ENCODE data around the gene ZNF394.
A peak's percentile ranks its signal among the peaks of the same experiment; 100 is the strongest.

ZNF394 gene

DNA sequence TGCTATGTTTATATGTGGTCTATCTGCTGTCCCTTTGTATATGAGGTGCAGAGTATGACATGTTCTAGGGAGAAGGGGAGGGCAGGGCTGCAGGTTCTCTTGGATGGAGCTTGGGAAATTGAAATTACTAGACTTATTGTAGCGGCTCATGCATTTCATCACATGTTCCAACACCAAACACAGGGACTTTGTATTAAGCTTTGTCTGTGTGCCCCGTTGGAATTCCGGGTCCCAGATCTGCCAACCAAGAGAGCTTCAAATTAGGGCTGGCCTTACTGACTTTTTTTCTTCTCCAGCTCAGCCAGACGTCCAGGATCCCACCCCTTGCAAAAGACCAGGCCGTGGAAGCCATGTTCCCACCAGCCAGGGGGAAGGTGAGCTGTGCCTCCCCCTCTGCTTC lies 24.0 kb downstream of the ZNF394 start:
- in situ Hi-C loops (cut with MboI; ENCODE audit: low pct_unique_long_range_greater_than_20kb, low sequenced_read_pairs, unreplicated experiment), result no loop called here
- TF ChIP-seq, protein P1, sequence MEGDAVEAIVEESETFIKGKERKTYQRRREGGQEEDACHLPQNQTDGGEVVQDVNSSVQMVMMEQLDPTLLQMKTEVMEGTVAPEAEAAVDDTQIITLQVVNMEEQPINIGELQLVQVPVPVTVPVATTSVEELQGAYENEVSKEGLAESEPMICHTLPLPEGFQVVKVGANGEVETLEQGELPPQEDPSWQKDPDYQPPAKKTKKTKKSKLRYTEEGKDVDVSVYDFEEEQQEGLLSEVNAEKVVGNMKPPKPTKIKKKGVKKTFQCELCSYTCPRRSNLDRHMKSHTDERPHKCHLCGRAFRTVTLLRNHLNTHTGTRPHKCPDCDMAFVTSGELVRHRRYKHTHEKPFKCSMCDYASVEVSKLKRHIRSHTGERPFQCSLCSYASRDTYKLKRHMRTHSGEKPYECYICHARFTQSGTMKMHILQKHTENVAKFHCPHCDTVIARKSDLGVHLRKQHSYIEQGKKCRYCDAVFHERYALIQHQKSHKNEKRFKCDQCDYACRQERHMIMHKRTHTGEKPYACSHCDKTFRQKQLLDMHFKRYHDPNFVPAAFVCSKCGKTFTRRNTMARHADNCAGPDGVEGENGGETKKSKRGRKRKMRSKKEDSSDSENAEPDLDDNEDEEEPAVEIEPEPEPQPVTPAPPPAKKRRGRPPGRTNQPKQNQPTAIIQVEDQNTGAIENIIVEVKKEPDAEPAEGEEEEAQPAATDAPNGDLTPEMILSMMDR (IDR thresholded peaks at IDR 0.05; ENCODE audit: extremely low read depth, insufficient read depth, missing control alignments), result no peak
- no peak for DNase-seq (ENCODE audit: low spot score)

DNA sequence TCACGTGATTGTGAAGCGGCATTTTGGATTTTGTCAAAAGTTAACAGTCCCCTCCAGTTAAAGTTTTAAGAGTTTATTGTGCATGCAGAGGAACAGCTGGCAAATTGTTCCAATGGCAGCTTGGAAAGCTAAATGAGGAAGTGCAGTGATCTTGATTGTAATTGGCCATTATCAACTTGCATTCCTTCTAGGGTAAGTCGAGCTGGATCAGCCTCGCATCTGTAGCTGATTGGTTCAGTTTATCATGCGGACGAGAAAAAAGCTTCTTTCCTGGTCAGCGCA lies 26.8 kb downstream of the ZNF394 start:
- TF ChIP-seq, protein P1 (IDR thresholded peaks at IDR 0.05; ENCODE audit: extremely low read depth, insufficient read depth, missing control alignments), result no peak
- in situ Hi-C loops (cut with MboI; ENCODE audit: low pct_unique_long_range_greater_than_20kb, low sequenced_read_pairs, unreplicated experiment), result no loop called here
- peak; percentile 79 for DNase-seq (ENCODE audit: low spot score)

DNA sequence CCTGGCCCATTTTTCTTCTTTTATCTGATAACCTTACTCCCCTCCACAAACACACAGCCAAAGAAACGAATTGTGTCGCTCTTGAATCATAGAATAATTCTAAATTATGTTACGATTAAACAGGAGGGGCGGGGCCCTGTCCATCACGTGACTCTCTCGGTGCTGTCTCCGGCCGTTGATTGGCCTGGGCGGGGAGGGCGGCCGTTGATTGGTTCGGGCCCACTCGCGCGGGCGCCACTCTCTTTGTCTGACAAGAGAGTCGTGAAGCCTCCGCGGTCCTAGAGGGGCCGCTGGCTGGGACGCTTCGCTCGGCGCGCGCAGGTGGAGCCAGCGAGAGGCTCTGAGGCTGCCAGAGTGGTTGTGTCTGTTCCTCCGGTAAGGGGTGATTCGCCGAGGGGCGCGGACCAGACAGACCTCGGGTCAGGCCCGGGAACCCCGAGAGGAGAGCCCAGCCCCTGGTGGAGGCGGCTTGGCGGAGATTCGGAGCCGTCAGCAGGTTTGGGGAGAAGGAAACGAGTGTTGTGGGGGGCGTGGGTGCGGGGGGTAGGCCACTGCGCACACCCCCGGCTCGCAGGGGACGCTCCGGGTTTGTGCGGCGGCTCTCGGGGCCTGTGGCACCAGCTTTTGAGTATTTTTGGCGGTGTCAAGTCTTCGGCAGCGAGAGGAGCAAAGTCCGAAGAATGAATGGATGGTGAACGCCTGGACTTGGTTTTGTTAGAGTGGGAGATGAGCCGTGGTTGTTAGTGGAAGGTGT lies 27.3 kb downstream of the ZNF394 start, which contains the start of gene ZNF789:
Gene ZNF789, plus strand, starts transcription at position 330 of the 754 bp plus-strand sequence. CDS start 3,567 bp downstream, outside the sequence.
- peak; percentile 99 for DNase-seq (ENCODE audit: low spot score)
- in situ Hi-C loops (cut with MboI; ENCODE audit: low pct_unique_long_range_greater_than_20kb, low sequenced_read_pairs, unreplicated experiment), result no loop called here
- TF ChIP-seq, protein P1 (IDR thresholded peaks at IDR 0.05; ENCODE audit: extremely low read depth, insufficient read depth, missing control alignments), result no peak

DNA sequence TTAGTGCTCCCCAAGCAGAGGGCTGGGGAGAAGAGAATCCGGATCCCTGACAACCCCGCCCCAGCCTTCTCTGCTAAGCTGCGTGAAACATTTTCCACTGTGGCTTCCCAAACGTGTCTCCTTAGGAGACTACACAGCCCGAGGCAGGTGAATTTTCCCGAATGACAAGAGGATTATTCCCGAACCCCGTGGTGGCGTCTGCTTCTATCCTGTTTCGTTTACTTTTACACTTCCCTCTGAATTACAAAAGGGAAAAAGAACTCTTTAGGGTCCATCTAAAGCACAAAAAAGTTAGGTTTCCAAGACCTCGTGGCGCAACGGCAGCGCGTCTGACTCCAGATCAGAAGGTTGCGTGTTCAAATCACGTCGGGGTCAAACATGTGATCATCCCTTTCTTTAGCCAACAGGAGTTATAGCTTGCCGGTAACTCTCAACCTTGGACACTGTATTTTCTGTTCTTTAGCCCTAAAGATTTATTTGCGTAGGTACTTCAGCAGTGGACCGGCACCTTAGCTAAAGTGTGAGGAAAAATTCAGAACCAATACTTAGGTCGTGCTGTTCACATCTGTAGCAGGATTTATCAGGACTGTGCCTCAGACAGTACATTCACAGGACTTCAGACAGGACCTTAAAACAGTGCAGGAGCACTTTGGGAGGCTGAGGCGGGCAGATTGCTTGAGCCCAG lies 30.6 kb downstream of the ZNF394 start:
- DNase-seq (ENCODE audit: low spot score), result no peak
- TF ChIP-seq, protein P1 (IDR thresholded peaks at IDR 0.05; ENCODE audit: extremely low read depth, insufficient read depth, missing control alignments), result no peak

DNA sequence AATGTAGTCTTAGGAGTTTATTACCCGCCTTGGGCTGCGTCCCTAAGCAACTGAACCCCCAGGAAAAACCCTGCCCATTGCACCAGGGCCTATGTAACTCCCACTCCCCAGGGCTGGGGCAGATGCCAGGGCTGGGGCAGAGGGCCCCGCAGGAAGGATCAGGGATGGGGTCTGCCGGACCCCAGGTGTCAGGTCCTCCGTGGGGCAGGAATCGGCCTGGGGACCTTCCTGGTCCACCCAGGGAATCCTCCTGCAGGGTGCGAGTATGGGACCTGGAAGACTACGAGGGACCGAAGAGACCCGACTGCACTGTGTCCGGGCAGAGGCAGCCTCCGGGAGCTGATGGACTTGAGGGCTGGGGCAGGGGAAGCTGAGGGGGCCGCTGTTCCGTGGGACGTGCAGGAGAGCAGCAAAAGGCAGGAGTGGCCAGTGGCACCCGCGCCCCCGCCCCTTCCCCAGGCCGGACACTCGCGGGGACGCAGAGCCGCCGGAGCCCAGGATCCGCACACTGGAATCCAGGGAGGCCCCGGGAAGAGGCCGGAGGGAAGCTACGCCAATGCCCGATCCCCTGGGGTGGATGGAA lies 31.7 kb downstream of the ZNF394 start:
- TF ChIP-seq, protein P1 (IDR thresholded peaks at IDR 0.05; ENCODE audit: extremely low read depth, insufficient read depth, missing control alignments), result no peak
- in situ Hi-C loops (cut with MboI; ENCODE audit: low pct_unique_long_range_greater_than_20kb, low sequenced_read_pairs, unreplicated experiment), result no loop called here

More for the DNA sequence above, 30.6 kb downstream of the ZNF394 start:
- in situ Hi-C loops (cut with MboI; ENCODE audit: low pct_unique_long_range_greater_than_20kb, low sequenced_read_pairs, unreplicated experiment), result no loop called here

DNA sequence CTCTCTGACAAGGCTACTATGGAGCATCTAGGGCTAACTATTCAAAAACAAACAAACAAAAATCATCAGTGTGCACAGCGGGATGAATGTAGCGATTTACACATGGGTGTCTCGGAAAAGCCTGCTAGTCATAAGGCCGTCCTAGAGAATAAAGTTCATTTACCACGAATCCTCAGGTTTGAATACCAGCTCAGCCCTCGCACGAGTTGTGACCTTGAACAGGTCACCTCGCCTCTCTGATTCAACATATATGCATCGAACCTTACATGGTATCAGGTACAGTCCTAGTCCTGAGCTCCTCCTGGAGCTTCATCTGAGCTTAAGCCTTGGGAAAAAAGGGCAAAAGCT lies 34.7 kb downstream of the ZNF394 start:
- TF ChIP-seq, protein P1 (IDR thresholded peaks at IDR 0.05; ENCODE audit: extremely low read depth, insufficient read depth, missing control alignments), result no peak
- in situ Hi-C loops (cut with MboI; ENCODE audit: low pct_unique_long_range_greater_than_20kb, low sequenced_read_pairs, unreplicated experiment), result no loop called here

More for the DNA sequence above, 31.7 kb downstream of the ZNF394 start:
- DNase-seq (ENCODE audit: low spot score), result no peak

More for the DNA sequence above, 34.7 kb downstream of the ZNF394 start:
- DNase-seq (ENCODE audit: low spot score), result no peak

All from GM13977 (cell line).